ENCODE measurements around the gene CREB5. TPM values are rescaled to one million over a fixed set of nuclear protein-coding genes. Genes with fewer than 3 reads are reported as not detected.

The CREB5 gene
- total RNA-seq, 1 experiment from 2014 or later, result 1.3 TPM

GRCh38 chr7:28470344-28470743, 58.0 kb downstream of the CREB5 start:
- H3K36me3 Mint-ChIP-seq, result no peaks in the 10 kb centered on the region
- ATAC-seq, result no peak
- no peak overlapping the region for H3K4me3 Mint-ChIP-seq
- TF ChIP-seq ZNF317 (CRISPR knock-in tag; IDR thresholded peaks at IDR 0.05; ENCODE audit: borderline replicate concordance, low read depth) (no peak), TEAD1 (CRISPR knock-in tag; IDR thresholded peaks at IDR 0.05) (no peak), FOXK1 (CRISPR knock-in tag; IDR thresholded peaks at IDR 0.05) (no peak), MXD4 (CRISPR knock-in tag; IDR thresholded peaks at IDR 0.05; ENCODE audit: borderline replicate concordance) (no peak), EMX1 (CRISPR knock-in tag; IDR thresholded peaks at IDR 0.05) (no peak), MYBL2 (CRISPR knock-in tag; IDR thresholded peaks at IDR 0.05) (no peak), PRDM15 (CRISPR knock-in tag; IDR thresholded peaks at IDR 0.05) (no peak), NR1H2 (CRISPR knock-in tag; IDR thresholded peaks at IDR 0.05) (no peak), ZNF423 (CRISPR knock-in tag; IDR thresholded peaks at IDR 0.05) (no peak), ETV6 (CRISPR knock-in tag; IDR thresholded peaks at IDR 0.05) (no peak)
- DNase-seq (ENCODE audit: low spot score), result no peak
- peaks cover 5% of the 10 kb centered on the region for H3K9me3 Mint-ChIP-seq
- H3K4me1 Mint-ChIP-seq, result peaks cover 13% of the 10 kb centered on the region; the same call in 1 of the 2 replicates
- ChIA-PET CTCF (no interaction called here), POLR2A (no interaction called here)
- H3K27me3 Mint-ChIP-seq (ENCODE audit: low read depth), result no peaks in the 10 kb centered on the region
- H3K27ac Mint-ChIP-seq, result no peak overlapping the region

DNA sequence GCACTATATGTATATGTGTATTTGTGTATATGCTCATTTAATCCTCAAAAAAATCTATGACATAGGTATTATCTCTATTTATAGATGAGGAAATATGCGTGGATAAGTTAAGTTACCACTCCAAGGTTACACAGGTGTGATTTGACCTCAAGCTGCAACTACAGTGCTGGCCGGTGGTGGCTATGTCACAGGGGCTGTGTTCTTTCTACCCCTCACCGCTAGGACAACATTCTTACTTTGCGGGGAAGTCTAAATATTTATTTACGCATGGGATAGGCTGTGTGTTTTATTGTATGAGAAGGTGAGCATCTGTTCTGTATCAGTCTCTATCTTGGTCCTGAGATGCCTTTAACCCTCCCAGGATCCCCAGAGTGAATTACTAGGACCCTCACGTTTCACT, 60.0 kb downstream of the CREB5 start:
- DNase-seq (ENCODE audit: low spot score), result no peak
- CTCF ChIA-PET, result interaction anchor here (0.5 to 1.0 kb wide), 2 partner anchors 78 to 83 kb away, joined by 3 read pairs; no protein-coding TSS in a partner anchor

DNA sequence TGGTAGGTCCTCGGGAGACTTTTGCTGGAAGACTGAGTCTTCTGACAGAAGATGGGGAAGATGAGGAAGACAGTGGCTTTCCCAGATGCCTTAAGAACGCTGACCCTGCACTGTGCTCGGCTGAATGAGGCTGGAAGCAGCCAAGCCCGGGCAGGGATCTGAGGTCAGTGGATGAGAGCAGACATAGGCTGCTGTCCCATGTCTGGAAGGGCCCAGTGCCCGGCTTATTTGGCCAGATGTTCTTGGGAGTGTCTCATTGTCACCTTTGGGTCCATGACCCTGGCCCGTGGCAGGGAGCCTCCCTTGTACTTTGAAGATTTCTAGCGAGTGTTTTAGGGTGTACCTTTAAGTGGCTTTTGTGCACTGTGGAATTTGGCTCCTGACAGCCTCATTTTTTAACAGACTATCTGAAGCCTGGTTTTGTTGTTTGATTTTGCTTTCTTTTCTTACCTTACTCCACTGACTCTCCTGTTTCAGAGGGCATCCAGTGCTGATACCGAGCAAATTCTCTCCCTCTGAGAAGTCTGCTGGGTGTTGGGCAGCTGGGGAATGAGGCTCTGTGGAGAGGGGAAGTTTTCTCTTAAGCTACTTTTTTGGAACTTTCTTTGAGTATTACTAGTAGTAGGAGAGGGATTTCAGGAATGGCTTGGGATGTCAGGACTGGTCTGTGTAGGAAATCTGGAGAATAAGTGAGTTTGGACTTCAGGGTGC, 61.4 kb downstream of the CREB5 start:
- Mint-ChIP-seq H3K9me3 (peaks cover 5% of the 10 kb centered on the region), H3K4me1 (no peaks in the 10 kb centered on the region), H3K36me3 (no peaks in the 10 kb centered on the region), H3K27me3 (ENCODE audit: low read depth) (no peaks in the 10 kb centered on the region), H3K27ac (no peak overlapping the region), H3K4me3 (no peak overlapping the region)
- CTCF ChIA-PET, result no interaction called here
- no peak for DNase-seq (ENCODE audit: low spot score)
- POLR2A ChIA-PET, result no interaction called here
- ATAC-seq, result no peak
- TF ChIP-seq PRRX2 (CRISPR knock-in tag; IDR thresholded peaks at IDR 0.05), result no peak
- no peak for TF ChIP-seq EMX1 (CRISPR knock-in tag; IDR thresholded peaks at IDR 0.05)
- TF ChIP-seq SMAD3 (CRISPR knock-in tag; IDR thresholded peaks at IDR 0.05; ENCODE audit: borderline replicate concordance), result no peak
- TF ChIP-seq ZNF671 (CRISPR knock-in tag; IDR thresholded peaks at IDR 0.05), result no peak
- TF ChIP-seq AR (CRISPR knock-in tag; IDR thresholded peaks at IDR 0.05), result no peak
- TF ChIP-seq ZNF396 (CRISPR knock-in tag; IDR thresholded peaks at IDR 0.05; ENCODE audit: borderline replicate concordance), result no peak
- no peak for TF ChIP-seq ZNF263 (CRISPR knock-in tag; IDR thresholded peaks at IDR 0.05; ENCODE audit: low read depth)
- TF ChIP-seq, protein P1, sequence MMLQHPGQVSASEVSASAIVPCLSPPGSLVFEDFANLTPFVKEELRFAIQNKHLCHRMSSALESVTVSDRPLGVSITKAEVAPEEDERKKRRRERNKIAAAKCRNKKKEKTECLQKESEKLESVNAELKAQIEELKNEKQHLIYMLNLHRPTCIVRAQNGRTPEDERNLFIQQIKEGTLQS (CRISPR knock-in tag; conservative IDR thresholded peaks at IDR 0.05), result no peak
- TF ChIP-seq ZNF425 (CRISPR knock-in tag; conservative IDR thresholded peaks at IDR 0.05), result no peak

More for the DNA sequence above, 60.0 kb downstream of the CREB5 start:
- Mint-ChIP-seq H3K27ac (no peak overlapping the region), H3K27me3 (ENCODE audit: low read depth) (no peaks in the 10 kb centered on the region), H3K4me3 (no peak overlapping the region), H3K4me1 (peaks cover 3% of the 10 kb centered on the region; the same call in 1 of the 2 replicates), H3K9me3 (peaks cover 5% of the 10 kb centered on the region), H3K36me3 (no peaks in the 10 kb centered on the region)
- peak; percentile 70 for ATAC-seq
- no peak for TF ChIP-seq TEAD4 (CRISPR knock-in tag; IDR thresholded peaks at IDR 0.05)
- no peak for TF ChIP-seq JAZF1 (CRISPR knock-in tag; IDR thresholded peaks at IDR 0.05)
- TF ChIP-seq, protein P2, sequence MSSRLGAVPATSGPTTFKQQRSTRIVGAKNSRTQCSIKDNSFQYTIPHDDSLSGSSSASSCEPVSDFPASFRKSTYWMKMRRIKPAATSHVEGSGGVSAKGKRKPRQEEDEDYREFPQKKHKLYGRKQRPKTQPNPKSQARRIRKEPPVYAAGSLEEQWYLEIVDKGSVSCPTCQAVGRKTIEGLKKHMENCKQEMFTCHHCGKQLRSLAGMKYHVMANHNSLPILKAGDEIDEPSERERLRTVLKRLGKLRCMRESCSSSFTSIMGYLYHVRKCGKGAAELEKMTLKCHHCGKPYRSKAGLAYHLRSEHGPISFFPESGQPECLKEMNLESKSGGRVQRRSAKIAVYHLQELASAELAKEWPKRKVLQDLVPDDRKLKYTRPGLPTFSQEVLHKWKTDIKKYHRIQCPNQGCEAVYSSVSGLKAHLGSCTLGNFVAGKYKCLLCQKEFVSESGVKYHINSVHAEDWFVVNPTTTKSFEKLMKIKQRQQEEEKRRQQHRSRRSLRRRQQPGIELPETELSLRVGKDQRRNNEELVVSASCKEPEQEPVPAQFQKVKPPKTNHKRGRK (CRISPR knock-in tag; IDR thresholded peaks at IDR 0.05; ENCODE audit: borderline replicate concordance), result no peak
- no peak for TF ChIP-seq ZBTB21 (CRISPR knock-in tag; IDR thresholded peaks at IDR 0.05; ENCODE audit: borderline replicate concordance)
- POLR2A ChIA-PET, result no interaction called here
